ENCODE measurements around the gene THBS3. TPM values are rescaled to one million over a fixed set of nuclear protein-coding genes. Genes with fewer than 3 reads are reported as not detected.

Gene THBS3
- total RNA-seq, 1 donor from 2014 or later, result 28.0 TPM

GRCh38 chr1:155253797-155254196, 46.1 kb upstream of the THBS3 start:
- H3K27me3 Mint-ChIP-seq, result no peaks in the 10 kb centered on the region
- TF ChIP-seq CTCF (conservative IDR thresholded peaks at IDR 0.05), result no peak
- no peaks in the 10 kb centered on the region for H3K9me3 Mint-ChIP-seq
- H3K36me3 Mint-ChIP-seq, result peaks cover 12% of the 10 kb centered on the region
- H3K27ac Mint-ChIP-seq, result peak overlapping the region; percentile 61
- peaks cover 33% of the 10 kb centered on the region for H3K4me1 Mint-ChIP-seq (ENCODE audit: unreplicated experiment)
- peak overlapping the region; percentile 91 for H3K4me3 Mint-ChIP-seq
- DNase-seq (ENCODE audit: extremely low spot score, unreplicated experiment), result no peak

DNA sequence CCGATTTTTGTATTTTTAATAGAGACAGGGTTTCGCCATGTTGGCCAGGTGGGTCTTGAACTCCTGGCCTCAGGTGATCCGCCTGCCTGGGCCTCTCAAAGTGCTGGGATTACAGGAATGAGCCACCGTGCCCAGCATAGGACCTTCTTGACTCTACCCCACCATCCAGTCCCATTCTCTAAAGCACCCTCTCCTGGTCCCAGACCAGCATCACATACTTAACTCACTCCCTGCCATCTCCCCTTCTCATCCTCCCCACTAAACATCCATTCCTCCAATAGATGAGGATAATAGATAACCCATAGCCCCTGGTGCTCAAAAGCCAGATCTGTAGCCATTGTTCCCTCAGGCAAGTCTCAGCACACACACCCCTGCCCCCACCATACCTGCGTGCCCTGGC, 45.5 kb upstream of the THBS3 start:
- no peaks in the 10 kb centered on the region for H3K27me3 Mint-ChIP-seq
- TF ChIP-seq CTCF (conservative IDR thresholded peaks at IDR 0.05), result no peak
- peaks cover 33% of the 10 kb centered on the region for H3K4me1 Mint-ChIP-seq (ENCODE audit: unreplicated experiment)
- DNase-seq (ENCODE audit: extremely low spot score, unreplicated experiment), result no peak
- H3K9me3 Mint-ChIP-seq, result no peaks in the 10 kb centered on the region
- H3K4me3 Mint-ChIP-seq, result peak overlapping the region; percentile 91
- H3K27ac Mint-ChIP-seq, result peak overlapping the region; percentile 61
- peaks cover 8% of the 10 kb centered on the region for H3K36me3 Mint-ChIP-seq

DNA sequence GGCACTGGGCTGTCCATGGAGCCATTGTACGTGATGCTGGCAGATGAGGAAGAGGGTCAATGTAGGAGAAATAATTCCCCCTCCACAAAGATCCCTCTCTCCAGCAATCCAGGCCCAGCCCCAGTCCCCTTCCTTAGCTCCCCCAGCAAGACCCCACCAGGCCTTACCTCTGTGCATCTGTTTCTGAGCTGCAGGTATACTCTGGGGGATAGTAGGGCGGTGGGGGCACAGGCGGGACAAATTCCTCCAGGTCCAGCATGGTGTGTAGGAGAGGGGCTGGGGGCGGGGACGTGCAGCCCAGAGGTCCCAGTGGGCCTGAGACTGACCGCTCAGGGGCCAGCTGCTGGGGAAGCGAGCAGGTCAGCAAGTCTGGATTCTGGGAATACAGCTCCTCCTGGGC, 43.9 kb upstream of the THBS3 start:
- TF ChIP-seq CTCF (conservative IDR thresholded peaks at IDR 0.05), result no peak
- H3K4me3 Mint-ChIP-seq, result no peak overlapping the region
- H3K27ac Mint-ChIP-seq, result no peak overlapping the region
- H3K27me3 Mint-ChIP-seq, result no peaks in the 10 kb centered on the region
- peaks cover 3% of the 10 kb centered on the region for H3K36me3 Mint-ChIP-seq
- H3K9me3 Mint-ChIP-seq, result no peaks in the 10 kb centered on the region
- no peak for DNase-seq (ENCODE audit: extremely low spot score, unreplicated experiment)
- peaks cover 31% of the 10 kb centered on the region for H3K4me1 Mint-ChIP-seq (ENCODE audit: unreplicated experiment)

DNA sequence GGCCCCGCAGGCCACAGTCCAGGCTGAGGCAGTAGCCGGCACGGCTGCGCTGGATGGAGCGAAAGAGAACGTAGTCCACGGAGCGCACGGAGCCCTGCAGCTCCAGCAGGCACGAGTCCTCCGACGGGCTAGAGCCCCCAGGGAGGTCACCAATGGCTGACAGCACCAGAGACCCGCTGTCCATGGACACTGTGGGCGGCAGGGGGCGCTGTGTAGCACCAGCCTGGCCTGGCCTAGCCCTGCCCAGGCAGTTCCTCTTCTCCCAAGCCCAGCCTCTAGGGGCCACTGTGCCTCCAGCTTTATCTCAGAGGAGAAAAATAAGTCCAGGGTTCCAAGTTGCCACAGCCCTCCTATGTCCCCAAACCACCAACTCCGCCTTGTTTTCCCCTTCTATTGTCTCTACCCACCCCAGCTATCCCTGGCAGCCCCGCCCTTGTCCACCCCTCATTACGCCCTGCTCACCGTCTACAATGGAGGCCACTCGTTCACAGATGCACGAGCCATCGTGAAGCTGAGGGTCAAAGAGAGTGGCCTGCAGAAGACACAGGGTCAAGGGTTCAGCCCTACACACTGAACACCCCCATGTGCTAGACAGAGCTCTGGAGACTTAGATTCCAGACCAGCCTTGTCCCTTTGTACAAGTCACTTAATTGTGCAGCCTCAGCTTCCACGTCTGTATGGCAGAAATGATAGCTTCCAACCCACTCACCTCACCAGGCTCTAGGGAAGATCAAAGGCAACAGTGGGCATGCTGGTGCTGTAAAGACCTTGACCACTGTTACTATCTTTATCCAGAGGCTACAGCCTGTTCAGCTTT, 43.1 kb upstream of the THBS3 start:
- TF ChIP-seq CTCF (conservative IDR thresholded peaks at IDR 0.05), result peak; percentile 100
- peaks cover 25% of the 10 kb centered on the region for H3K4me1 Mint-ChIP-seq (ENCODE audit: unreplicated experiment)
- peaks cover 3% of the 10 kb centered on the region for H3K36me3 Mint-ChIP-seq
- no peaks in the 10 kb centered on the region for H3K9me3 Mint-ChIP-seq
- peak overlapping the region; percentile 71 for H3K27ac Mint-ChIP-seq
- H3K4me3 Mint-ChIP-seq, result peak overlapping the region; percentile 76
- peak; percentile 97 for DNase-seq (ENCODE audit: extremely low spot score, unreplicated experiment)
- H3K27me3 Mint-ChIP-seq, result no peaks in the 10 kb centered on the region

- Mint-ChIP-seq H3K4me3 (no peak overlapping the region), H3K27ac (no peak overlapping the region), H3K9me3 (no peaks in the 10 kb centered on the region)
Measured at GRCh38 chr1:155250246-155250632, 42.5 kb upstream of the THBS3 start.

More at GRCh38 chr1:155250246-155250632, 42.5 kb upstream of the THBS3 start:
- no peak for DNase-seq (ENCODE audit: extremely low spot score, unreplicated experiment)
- no peak for TF ChIP-seq CTCF (conservative IDR thresholded peaks at IDR 0.05)
- Mint-ChIP-seq H3K4me1 (ENCODE audit: unreplicated experiment) (peaks cover 21% of the 10 kb centered on the region), H3K36me3 (peaks cover 3% of the 10 kb centered on the region), H3K27me3 (no peaks in the 10 kb centered on the region)

Data from type B pancreatic cell (in vitro differentiated cells).